SK-N-SH treated with all-trans-retinoic acid at 6 μM for 48 hours (cell line): ENCODE measurements around the gene RXRA.

ENCODE experiments used
- ARNTL ChIP-seq: fragments of 450-650 bp; formaldehyde crosslinking; IDR thresholded peaks from 2 replicates; pipeline ENCODE4 v1.5.0; 2020; ENCODE audit warnings: low read depth, mild to moderate bottlenecking, moderate library complexity, borderline replicate concordance
- BACH2 ChIP-seq: fragments of 250-450 bp; sonication (Bioruptor Pico); IDR thresholded peaks from 2 replicates; pipeline ENCODE4 v1.9.0; 2021; ENCODE audit warnings: mild to moderate bottlenecking, borderline replicate concordance
- CREB5 ChIP-seq: fragments of 250-450 bp; sonication (Bioruptor Pico); IDR thresholded peaks from 2 replicates; pipeline ENCODE4 v1.5.1; 2020; ENCODE audit warnings: low read depth, mild to moderate bottlenecking, moderate library complexity
- CSRNP3 ChIP-seq: fragments of 250-450 bp; sonication (Bioruptor Pico); IDR thresholded peaks from 2 replicates; pipeline ENCODE4 v1.5.1; 2021; ENCODE audit warnings: mild to moderate bottlenecking, moderate library complexity
- GLIS3 ChIP-seq: fragments of 250-450 bp; sonication (Bioruptor Pico); IDR thresholded peaks from 2 replicates; pipeline ENCODE4 v1.5.0; 2020; ENCODE audit warnings: mild to moderate bottlenecking, moderate library complexity
- PATZ1 ChIP-seq: fragments of 250-450 bp; sonication (Bioruptor Pico); IDR thresholded peaks from 2 replicates; pipeline ENCODE4 v1.8.0; 2020; ENCODE audit warnings: mild to moderate bottlenecking, moderate library complexity, borderline replicate concordance
- RARB ChIP-seq: fragments of 250-450 bp; sonication (Bioruptor Pico); IDR thresholded peaks from 2 replicates; pipeline ENCODE4 v1.8.0; 2021; ENCODE audit warnings: mild to moderate bottlenecking, moderate library complexity
- TSHZ2 ChIP-seq: fragments of 250-450 bp; sonication (Bioruptor Pico); IDR thresholded peaks from 2 replicates; pipeline ENCODE4 v1.5.0; 2020; ENCODE audit warnings: mild to moderate bottlenecking, moderate library complexity
- ZFP30 ChIP-seq: fragments of 450-650 bp; formaldehyde crosslinking; IDR thresholded peaks from 2 replicates; pipeline ENCODE4 v1.5.0; 2022; ENCODE audit warnings: mild to moderate bottlenecking, moderate library complexity

GRCh38 chr9:134285215-134285845, 40.9 kb upstream of the RXRA start:
- TF ChIP-seq ZFP30 (CRISPR knock-in tag) (no peak), GLIS3 (CRISPR knock-in tag) (no peak), ARNTL (no peak), BACH2 (CRISPR knock-in tag) (no peak), CREB5 (CRISPR knock-in tag) (no peak), PATZ1 (CRISPR knock-in tag) (no peak), RARB (no peak), CSRNP3 (CRISPR knock-in tag) (no peak), TSHZ2 (CRISPR knock-in tag) (no peak)
